HepG2 (cell line): ENCODE results near the gene FAM221B. TPM values are rescaled to one million over a fixed set of nuclear protein-coding genes. Genes with fewer than 3 reads are reported as not detected.

Source experiments
- ATAC-seq: fragments of 200-7000 bp; cut with Tn5 transposase; 3 replicates; pipeline ENCODE4 v1.9.1; 2020; ENCODE audit warnings: mild to moderate bottlenecking, moderate library complexity
- BruUV-seq: library from RNA; stranded (reverse); fragments of 400-500 nt; replicated peaks from 2 replicates; lab custom pipeline; 2021; lab: Mats Ljungman, UMichigan
- CTCF ChIA-PET: fragments of 300-600 bp; formaldehyde crosslinking; extraction: SDS; loops from one replicate; lab custom pipeline; 2021; ENCODE audit warnings: low total read pairs, inconsistent platforms, low intra/inter-chr PET ratio; lab: Yijun Ruan, JAX
- POLR2A ChIA-PET: fragments of 350-600 bp; sonication (Branson Sonifier 250); formaldehyde crosslinking; loops from one replicate; lab custom pipeline; 2020; ENCODE audit warnings: antibody characterized with exemption, inconsistent platforms; lab: Yijun Ruan, JAX
- DNase-seq: peaks from one replicate; pipeline ENCODE4 v3.0.0-alpha.2; 2015; ENCODE audit warnings: low spot score
- FAIRE-seq: peaks from 3 replicates; lab custom pipeline; 2011; peaks lifted over from hg19 to GRCh38; lab: Jason Lieb, UNC
- H2AFZ ChIP-seq: one replicate; pipeline ENCODE4 v1.6.1; 2011; ENCODE audit warnings: low read length, inconsistent platforms
- H3K27ac ChIP-seq: fragments of 300-600 bp; 3 replicates; pipeline ENCODE4 v1.8.0; 2011; ENCODE audit warnings: mixed run types, mild to moderate bottlenecking, mixed read lengths, low read length, inconsistent platforms; ENCODE audit not compliant: insufficient read depth; ENCODE audit errors: extremely low read length
- H3K27me3 ChIP-seq, 2 experiments: fragments of 200-600 bp in 1 of 2; 2 replicates in 1 of 2; 3 replicates in 1 of 2; pipeline versions ENCODE4 v1.6.0 to v1.8.0; 2011; ENCODE audit warnings: low read length in 2 of 2, mild to moderate bottlenecking in 2 of 2, moderate library complexity in 2 of 2, inconsistent platforms in 1 of 2; ENCODE audit not compliant: insufficient read depth in 2 of 2, control insufficient read depth in 1 of 2
- H3K36me3 ChIP-seq, 2 experiments: fragments of 200-600 bp in 1 of 2; replicated peaks in 1 of 2; 2 replicates in 1 of 2; 3 replicates in 1 of 2; pipeline versions ENCODE4 v1.5.1 to v1.8.0; 2011; ENCODE audit warnings: low read length in 2 of 2, inconsistent platforms in 1 of 2; ENCODE audit not compliant: insufficient read depth in 2 of 2, control insufficient read depth in 1 of 2
- H3K4me1 ChIP-seq: 2 replicates; pipeline ENCODE4 v1.5.1; 2012; ENCODE audit warnings: low read length, inconsistent platforms; ENCODE audit not compliant: insufficient read depth
- H3K4me2 ChIP-seq: 2 replicates; pipeline ENCODE4 v1.6.0; 2011; ENCODE audit warnings: low read depth, low read length, inconsistent platforms
- H3K4me3 ChIP-seq, 3 experiments: fragments of 200-600 bp in 1 of 3; sonication (generic), shearing (Covaris generic) in 1 of 3; replicated peaks in 1 of 3; 2 replicates each; pipeline ENCODE4 v1.5.1; 2011 to 2016; ENCODE audit warnings: low read length in 3 of 3, inconsistent platforms in 2 of 3, low read depth in 2 of 3, mild to moderate bottlenecking in 2 of 3, control low read depth in 1 of 3, mixed read lengths in 1 of 3; ENCODE audit not compliant: insufficient read depth in 1 of 3
- H3K79me2 ChIP-seq: one replicate; pipeline ENCODE4 v1.6.1; 2011; ENCODE audit warnings: low read length, inconsistent platforms; ENCODE audit not compliant: insufficient read depth
- H3K9ac ChIP-seq: 2 replicates; pipeline ENCODE4 v1.6.0; 2011; ENCODE audit warnings: mild to moderate bottlenecking, low read depth, low read length, inconsistent platforms; ENCODE audit not compliant: insufficient read depth
- H3K9me3 ChIP-seq: 2 replicates; pipeline ENCODE4 v1.5.1; 2012; ENCODE audit warnings: mild to moderate bottlenecking, low read length
- H4K20me1 ChIP-seq: 2 replicates; pipeline ENCODE4 v1.6.0; 2011; ENCODE audit warnings: inconsistent platforms, mild to moderate bottlenecking, low read length, moderate library complexity; ENCODE audit not compliant: insufficient read depth
- ATF6 ChIP-seq: sonication (generic); formaldehyde crosslinking; conservative IDR thresholded peaks from 2 replicates; pipeline ENCODE4 v1.4.0; 2020; ENCODE audit warnings: missing genetic modification reagents
- ESRRA ChIP-seq: sonication (generic); formaldehyde crosslinking; IDR thresholded peaks from 2 replicates; pipeline ENCODE4 v1.5.1; 2020; ENCODE audit warnings: mild to moderate bottlenecking, low read depth, missing genetic modification reagents
- HOMEZ ChIP-seq: IDR thresholded peaks from 2 replicates; pipeline ENCODE4 v1.6.1; 2016; ENCODE audit warnings: low read depth
- KLF15 ChIP-seq: sonication (generic); formaldehyde crosslinking; IDR thresholded peaks from 2 replicates; pipeline ENCODE4 v1.8.1; 2023; ENCODE audit warnings: borderline replicate concordance, mild to moderate bottlenecking, inconsistent platforms, missing genetic modification reagents, mixed read lengths
- SUZ12 ChIP-seq: fragments of 150-350 bp; IDR thresholded peaks from 2 replicates; pipeline ENCODE4 v1.6.1; 2014; ENCODE audit warnings: low read depth, low read length
- TFAP4 ChIP-seq: sonication (generic); IDR thresholded peaks from 2 replicates; pipeline ENCODE4 v1.6.1; 2016; ENCODE audit warnings: low read depth, borderline replicate concordance
- THAP11 ChIP-seq: IDR thresholded peaks from 2 replicates; pipeline ENCODE4 v1.6.1; 2016; ENCODE audit warnings: missing biosample characterization, missing genetic modification reagents
- THAP9 ChIP-seq: sonication (generic); formaldehyde crosslinking; IDR thresholded peaks from 2 replicates; pipeline ENCODE4; 2020; ENCODE audit warnings: missing genetic modification reagents, mild to moderate bottlenecking, borderline replicate concordance
- ZBTB10 ChIP-seq: sonication (generic); formaldehyde crosslinking; IDR thresholded peaks from 2 replicates; pipeline ENCODE4 v1.4.0; 2020; ENCODE audit warnings: missing genetic modification reagents, borderline replicate concordance
- ZNF235 ChIP-seq: sonication (generic); formaldehyde crosslinking; IDR thresholded peaks from 2 replicates; pipeline ENCODE4 v1.8.1; 2023; ENCODE audit warnings: mild to moderate bottlenecking, missing genetic modification reagents, borderline replicate concordance
- ZNF430 ChIP-seq: sonication (generic); formaldehyde crosslinking; IDR thresholded peaks from 2 replicates; pipeline ENCODE4 v1.9.0; 2021; ENCODE audit warnings: mild to moderate bottlenecking, missing genetic modification reagents
- WGBS: methylation state at CpG from one replicate; pipeline ENCODE4 v1.1.6; 2017; ENCODE audit warnings: low lambda C conversion rate; 5-methylcytosine and 5-hydroxymethylcytosine counted together
- in situ Hi-C: cut with HindIII; loops from 2 replicates; pipeline ENCODE4 v1.10.0; 2017; ENCODE audit warnings: low pct_unique_long_range_greater_than_20kb; ENCODE audit not compliant: extremely low pct_ligation_motif_present
- intact Hi-C: fragments of 100-400 bp; cut with micrococcal nuclease; formaldehyde crosslinking; loops from one replicate; pipeline ENCODE4 v1.10.0; 2022; ENCODE audit not compliant: unreplicated experiment
- polyA plus RNA-seq, 8 experiments: library from polyadenylated mRNA; depleted of rRNA in 3 of 8; stranded (reverse) in 7 of 8; unstranded in 1 of 8; fragments of >200 nt; fragmentation: Illumina TruSeq in 4 of 8; extraction: Trizol in 4 of 8; gene quantifications; 2 replicates each; pipeline versions ENCODE4 v1.2.1 to v1.2.3, GENCODE V29; 2011 to 2016; ENCODE audit warnings: low read depth in 4 of 8, missing spikeins in 1 of 8, mixed read lengths in 1 of 8; ENCODE audit not compliant: insufficient read depth in 1 of 8
- total RNA-seq, 5 experiments: library from RNA; depleted of rRNA; stranded (reverse); fragments of >200 nt; fragmentation: Illumina TruSeq; extraction: Trizol; gene quantifications; 2 replicates each; pipeline ENCODE4 v1.2.3, GENCODE V29; 2016; ENCODE audit warnings: low read depth in 1 of 5

Gene FAM221B
- total and polyA plus RNA-seq, 2 of the 13 experiments (the other 11 are each of a cell fraction or from before 2014, with no cell fraction given): not detected

- CTCF ChIA-PET: interaction anchor here (1.3 to 2.4 kb wide), 4 partner anchors 23 to 92 kb away, joined by 7 to 26 read pairs (median 13); no protein-coding TSS in a partner anchor
- intact Hi-C loops: loop anchor here (2.0 kb wide), 2 partner anchors 36 to 92 kb away; no protein-coding TSS in a partner anchor
- H3K79me2 ChIP-seq: no peaks in the 10 kb centered on the region
- H3K4me3 ChIP-seq: no peak overlapping the region
- FAIRE-seq: peak; percentile 93
- peaks cover 1 to 9% of the 10 kb centered on the region in 2 experiments; a peak in 4 of 5 replicates for H3K36me3 ChIP-seq
- no peak overlapping the region for H3K9ac ChIP-seq
- H3K27me3 ChIP-seq: no peaks in the 10 kb centered on the region
- ATAC-seq: peak; percentile 94
- POLR2A ChIA-PET: interaction anchor here (1.0 kb wide), 1 partner anchor 21 kb away, joined by 3 read pairs; no protein-coding TSS in a partner anchor
- in situ Hi-C loops: no loop called here
- no TSS peak for BruUV-seq
- H3K9me3 ChIP-seq: no peaks in the 10 kb centered on the region
- H2AFZ ChIP-seq: no peak overlapping the region
- H3K4me1 ChIP-seq: no peaks in the 10 kb centered on the region; the same call in 1 of the 2 replicates
- H3K4me2 ChIP-seq: no peak overlapping the region
- 76% methylated on average over 37 of the region's 37 CpGs for WGBS
- no peaks in the 10 kb centered on the region for H4K20me1 ChIP-seq
- no peak overlapping the region for H3K27ac ChIP-seq
- DNase-seq: peak; percentile 49
- TF ChIP-seq ATF6 (CRISPR knock-in tag) (no peak), THAP11 (CRISPR knock-in tag) (no peak), TFAP4 (no peak), ZNF430 (CRISPR knock-in tag) (no peak), KLF15 (CRISPR knock-in tag) (no peak), ZNF235 (no peak), ESRRA (CRISPR knock-in tag) (no peak), HOMEZ (CRISPR knock-in tag) (peak; percentile 61; the same call in 1 of the 2 replicates), THAP9 (no peak), ZBTB10 (CRISPR knock-in tag) (no peak), SUZ12 (no peak)
These were observed 37.9 kb downstream of the FAM221B start for GRCh38 chr9:35790385-35791296.
